Activated CD8-positive, alpha-beta memory T cell treated with anti-CD3 and anti-CD28 coated beads for 48 hours (primary cell): Measurements from ENCODE around the gene OR5H15.
"Not testable (repeated sequence)": the region's sequence is repeated elsewhere in the genome, so short reads cannot be mapped to it uniquely, and the experiment has no call there.

Source experiments
- DNase-seq, 3 experiments: peaks; one replicate each; pipeline ENCODE4 v3.0.0-alpha.2; 2020; ENCODE audit warnings: low read depth in 2 of 3, low spot score in 2 of 3

The OR5H15 gene

GRCh38 chr3:98166396-98166795 lies at the start of gene OR5H15:
Gene OR5H15, plus strand, starts transcription at chr3:98166696. Its CDS starts 2,004 bp downstream, at chr3:98168700.
- DNase-seq = no peak

GRCh38 chr3:98130421-98130820 lies 36.1 kb upstream of the OR5H15 start, which contains the start of gene OR5H1:
Gene OR5H1, plus strand, starts transcription at chr3:98130721. Its CDS starts 1,977 bp downstream, at chr3:98132698.
- DNase-seq = no peak

GRCh38 chr3:98136631-98137030 lies 29.9 kb upstream of the OR5H15 start:
- no peak for DNase-seq

GRCh38 chr3:98137826-98138557 lies 28.5 kb upstream of the OR5H15 start:
- DNase-seq = not testable (repeated sequence)

- DNase-seq = no peak
Measured at GRCh38 chr3:98140531-98140930, 26.0 kb upstream of the OR5H15 start.

GRCh38 chr3:98147179-98147578 lies 19.3 kb upstream of the OR5H15 start, which contains the start of gene OR5H14:
Gene OR5H14, plus strand, starts transcription at chr3:98147479. Its CDS starts 1,907 bp downstream, at chr3:98149386.
- DNase-seq = no peak

- no peak for DNase-seq
Measured at GRCh38 chr3:98148751-98149150, 17.7 kb upstream of the OR5H15 start.

- DNase-seq = not testable (repeated sequence)
Measured at GRCh38 chr3:98149456-98149855, 17.0 kb upstream of the OR5H15 start.

- DNase-seq = no peak
Measured at GRCh38 chr3:98151241-98151640, 15.3 kb upstream of the OR5H15 start.

- DNase-seq = no peak
Measured at GRCh38 chr3:98171071-98171470, 4.6 kb downstream of the OR5H15 start.

- no peak for DNase-seq
Measured at GRCh38 chr3:98172621-98173020, 6.1 kb downstream of the OR5H15 start.

GRCh38 chr3:98180319-98180890 lies 13.9 kb downstream of the OR5H15 start:
- DNase-seq = no peak

GRCh38 chr3:98182196-98182595 lies 15.7 kb downstream of the OR5H15 start:
- no peak for DNase-seq

- no peak for DNase-seq
Measured at GRCh38 chr3:98185180-98185579, 18.7 kb downstream of the OR5H15 start.

GRCh38 chr3:98188545-98188944 lies 22.0 kb downstream of the OR5H15 start:
- DNase-seq = no peak

GRCh38 chr3:98190911-98191310 lies 24.4 kb downstream of the OR5H15 start:
- not testable (repeated sequence) for DNase-seq

GRCh38 chr3:98196293-98196692 lies 29.8 kb downstream of the OR5H15 start:
- not testable (repeated sequence) for DNase-seq

GRCh38 chr3:98199020-98199419 lies 32.5 kb downstream of the OR5H15 start:
- DNase-seq = no peak

GRCh38 chr3:98209244-98209643 lies 42.7 kb downstream of the OR5H15 start:
- no peak for DNase-seq

- no peak for DNase-seq
Measured at GRCh38 chr3:98213276-98213675, 46.8 kb downstream of the OR5H15 start.

- DNase-seq = no peak
Measured at GRCh38 chr3:98215051-98215450, 48.6 kb downstream of the OR5H15 start.
